ENCODE measurements around the gene CFAP74.

CFAP74 gene

DNA sequence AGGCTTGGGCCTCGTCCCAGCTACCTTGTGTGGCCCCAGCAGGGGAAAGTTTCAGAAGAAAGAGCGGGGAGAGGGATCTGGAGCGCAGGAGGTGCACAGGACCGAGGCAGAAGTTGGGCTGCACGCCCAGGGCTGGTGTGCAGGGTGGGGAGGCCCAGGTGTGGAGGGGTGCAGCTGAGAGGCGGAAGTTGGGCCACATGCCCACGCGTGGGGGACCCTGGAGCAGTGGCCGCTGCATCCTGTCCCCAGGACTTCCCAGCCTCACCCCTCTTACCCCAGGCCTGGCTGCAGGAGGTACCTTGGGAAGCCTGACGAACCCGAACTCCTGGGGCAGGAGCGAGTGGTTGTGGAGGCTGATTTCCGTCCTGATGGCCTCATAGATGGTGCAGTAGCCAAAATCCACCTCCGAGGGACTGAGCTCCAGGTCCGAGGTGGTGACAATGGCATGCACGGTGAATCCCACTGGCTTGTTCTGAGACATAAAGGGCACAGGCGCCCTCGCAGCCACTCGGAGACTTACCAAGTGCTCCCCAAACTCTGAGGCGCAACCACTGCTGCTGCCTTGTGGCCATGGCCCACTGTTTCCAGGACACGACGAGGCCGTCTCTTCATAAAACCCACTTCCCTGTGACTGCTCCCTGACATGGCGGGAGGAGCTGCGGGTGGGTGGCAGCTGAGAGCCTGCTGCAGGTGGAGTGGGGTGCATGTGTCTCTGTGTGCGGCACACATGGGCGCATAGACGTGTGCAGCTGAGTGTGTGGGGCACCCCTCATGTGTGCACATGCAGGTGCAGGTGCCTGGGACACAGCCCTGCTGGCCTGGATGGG is 64.1 kb downstream of the CFAP74 start:
- H3K27ac ChIP-seq (ENCODE audit: low read length), result no peak overlapping the region
- no peaks in the 10 kb centered on the region; the same call in 1 of the 2 replicates for H4K20me1 ChIP-seq (ENCODE audit: insufficient read depth, low read length)
- no peaks in the 10 kb centered on the region for H3K27me3 ChIP-seq (ENCODE audit: insufficient read depth, low read length, poor library complexity)
- no peak for TF ChIP-seq EZH2 (IDR thresholded peaks at IDR 0.05; ENCODE audit: borderline replicate concordance, low read depth, low read length, severe bottlenecking)
- H2AFZ ChIP-seq (ENCODE audit: low read depth, low read length), result no peak overlapping the region
- no peak overlapping the region for H3K4me2 ChIP-seq (ENCODE audit: insufficient read depth, low read length)
- no peak for ATAC-seq (ENCODE audit: insufficient read depth, low read depth)
- peaks cover 8% of the 10 kb centered on the region for H3K4me1 ChIP-seq (ENCODE audit: insufficient read depth, low read length)
- H3K9me3 ChIP-seq (ENCODE audit: insufficient read depth, low read length, severe bottlenecking), result peaks cover 4% of the 10 kb centered on the region
- no peak overlapping the region for H3K9ac ChIP-seq (ENCODE audit: low read depth, low read length)
- H3K79me2 ChIP-seq (ENCODE audit: insufficient read depth, low read length), result no peaks in the 10 kb centered on the region
- DNase-seq, result no peak
- H3K36me3 ChIP-seq (ENCODE audit: insufficient read depth, low read length), result no peaks in the 10 kb centered on the region
- no peak overlapping the region for H3K4me3 ChIP-seq (ENCODE audit: low read depth in 1 of 2, low read length in 2 of 2)

DNA sequence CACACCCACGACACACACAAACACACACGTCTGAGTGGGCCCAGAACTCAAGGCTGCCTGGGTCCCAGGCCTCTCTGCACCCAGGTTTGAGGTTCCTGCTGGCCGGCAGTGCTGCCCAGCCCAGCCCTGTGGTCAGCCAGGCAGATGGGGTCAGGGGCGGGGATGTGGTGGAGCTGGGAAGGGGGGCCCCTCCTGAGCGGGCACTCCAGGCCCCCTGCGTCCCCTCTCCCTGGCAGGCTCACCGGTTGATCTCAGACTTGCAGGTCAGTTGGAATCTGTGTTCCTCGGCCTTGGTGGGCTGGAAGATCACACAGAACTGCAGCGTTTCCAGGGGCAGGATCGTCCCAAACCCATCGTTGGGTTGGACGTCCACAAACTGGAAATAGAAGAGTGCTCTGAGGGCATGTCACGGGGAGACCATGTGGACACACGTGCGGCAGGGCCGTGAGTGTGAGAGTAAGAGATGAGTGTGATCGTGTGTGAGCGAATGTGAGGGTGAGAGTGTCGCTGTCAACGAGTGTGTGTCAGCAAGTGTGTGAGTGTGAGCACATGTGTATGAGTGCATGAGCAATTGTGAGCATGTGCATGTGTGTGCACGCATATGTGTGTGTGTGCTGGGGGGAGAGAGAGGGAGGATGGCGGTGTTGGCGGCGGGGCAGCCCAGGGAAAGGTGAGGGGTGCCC is 64.8 kb downstream of the CFAP74 start:
- Histone ChIP-seq H2AFZ (ENCODE audit: low read depth, low read length) (no peak overlapping the region), H3K27me3 (ENCODE audit: insufficient read depth, low read length, poor library complexity) (no peaks in the 10 kb centered on the region), H3K36me3 (ENCODE audit: insufficient read depth, low read length) (no peaks in the 10 kb centered on the region), H3K9me3 (ENCODE audit: insufficient read depth, low read length, severe bottlenecking) (peaks cover 10% of the 10 kb centered on the region), H4K20me1 (ENCODE audit: insufficient read depth, low read length) (no peaks in the 10 kb centered on the region; the same call in 1 of the 2 replicates), H3K9ac (ENCODE audit: low read depth, low read length) (no peak overlapping the region), H3K27ac (ENCODE audit: low read length) (no peak overlapping the region), H3K79me2 (ENCODE audit: insufficient read depth, low read length) (no peaks in the 10 kb centered on the region), H3K4me3 (ENCODE audit: low read depth in 1 of 2, low read length in 2 of 2) (no peak overlapping the region), H3K4me2 (ENCODE audit: insufficient read depth, low read length) (no peak overlapping the region), H3K4me1 (ENCODE audit: insufficient read depth, low read length) (peaks cover 3% of the 10 kb centered on the region)
- ATAC-seq (ENCODE audit: insufficient read depth, low read depth), result no peak
- TF ChIP-seq EZH2 (IDR thresholded peaks at IDR 0.05; ENCODE audit: borderline replicate concordance, low read depth, low read length, severe bottlenecking), result no peak
- TF ChIP-seq, protein P1, sequence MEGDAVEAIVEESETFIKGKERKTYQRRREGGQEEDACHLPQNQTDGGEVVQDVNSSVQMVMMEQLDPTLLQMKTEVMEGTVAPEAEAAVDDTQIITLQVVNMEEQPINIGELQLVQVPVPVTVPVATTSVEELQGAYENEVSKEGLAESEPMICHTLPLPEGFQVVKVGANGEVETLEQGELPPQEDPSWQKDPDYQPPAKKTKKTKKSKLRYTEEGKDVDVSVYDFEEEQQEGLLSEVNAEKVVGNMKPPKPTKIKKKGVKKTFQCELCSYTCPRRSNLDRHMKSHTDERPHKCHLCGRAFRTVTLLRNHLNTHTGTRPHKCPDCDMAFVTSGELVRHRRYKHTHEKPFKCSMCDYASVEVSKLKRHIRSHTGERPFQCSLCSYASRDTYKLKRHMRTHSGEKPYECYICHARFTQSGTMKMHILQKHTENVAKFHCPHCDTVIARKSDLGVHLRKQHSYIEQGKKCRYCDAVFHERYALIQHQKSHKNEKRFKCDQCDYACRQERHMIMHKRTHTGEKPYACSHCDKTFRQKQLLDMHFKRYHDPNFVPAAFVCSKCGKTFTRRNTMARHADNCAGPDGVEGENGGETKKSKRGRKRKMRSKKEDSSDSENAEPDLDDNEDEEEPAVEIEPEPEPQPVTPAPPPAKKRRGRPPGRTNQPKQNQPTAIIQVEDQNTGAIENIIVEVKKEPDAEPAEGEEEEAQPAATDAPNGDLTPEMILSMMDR (IDR thresholded peaks at IDR 0.05; ENCODE audit: borderline replicate concordance, extremely low read depth, low read length, poor library complexity, severe bottlenecking), result no peak
- DNase-seq, result no peak

DNA sequence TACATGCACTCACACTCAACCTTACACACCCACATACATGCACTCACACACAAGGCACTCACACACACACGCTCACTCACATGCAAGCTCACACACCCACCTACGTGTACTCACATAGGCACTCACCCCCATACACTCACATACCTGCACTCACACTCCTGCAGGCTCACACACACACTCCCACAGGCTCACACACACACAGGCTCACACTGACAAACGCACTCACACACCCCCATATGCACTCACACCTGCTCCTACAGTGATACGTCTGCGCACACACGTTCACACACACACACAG is 65.4 kb downstream of the CFAP74 start:
- ATAC-seq (ENCODE audit: insufficient read depth, low read depth) (no peak), DNase-seq (no peak)
- Histone ChIP-seq H3K9me3 (ENCODE audit: insufficient read depth, low read length, severe bottlenecking) (peaks cover 10% of the 10 kb centered on the region), H2AFZ (ENCODE audit: low read depth, low read length) (no peak overlapping the region), H3K9ac (ENCODE audit: low read depth, low read length) (no peak overlapping the region), H3K27ac (ENCODE audit: low read length) (no peak overlapping the region), H4K20me1 (ENCODE audit: insufficient read depth, low read length) (no peaks in the 10 kb centered on the region; the same call in 1 of the 2 replicates), H3K4me2 (ENCODE audit: insufficient read depth, low read length) (no peak overlapping the region), H3K79me2 (ENCODE audit: insufficient read depth, low read length) (no peaks in the 10 kb centered on the region), H3K4me3 (ENCODE audit: low read depth in 1 of 2, low read length in 2 of 2) (no peak overlapping the region), H3K4me1 (ENCODE audit: insufficient read depth, low read length) (no peaks in the 10 kb centered on the region), H3K36me3 (ENCODE audit: insufficient read depth, low read length) (no peaks in the 10 kb centered on the region), H3K27me3 (ENCODE audit: insufficient read depth, low read length, poor library complexity) (no peaks in the 10 kb centered on the region)
- TF ChIP-seq, protein P1 (IDR thresholded peaks at IDR 0.05; ENCODE audit: borderline replicate concordance, extremely low read depth, low read length, poor library complexity, severe bottlenecking), result no peak
- no peak for TF ChIP-seq EZH2 (IDR thresholded peaks at IDR 0.05; ENCODE audit: borderline replicate concordance, low read depth, low read length, severe bottlenecking)

Measured in DND-41 (cell line).